SK-N-SH treated with all-trans-retinoic acid at 6 μM for 48 hours (cell line): ENCODE data around the gene RAB11FIP3.

Source experiments
- ATAC-seq: fragments of 200-7000 bp; cut with Tn5 transposase; 3 replicates; pipeline ENCODE4 v1.9.1; 2020; ENCODE audit warnings: mild to moderate bottlenecking, moderate library complexity
- ARNTL ChIP-seq: fragments of 450-650 bp; formaldehyde crosslinking; IDR thresholded peaks from 2 replicates; pipeline ENCODE4 v1.5.0; 2020; ENCODE audit warnings: low read depth, mild to moderate bottlenecking, moderate library complexity, borderline replicate concordance
- CSDC2 ChIP-seq: fragments of 250-450 bp; sonication (Bioruptor Pico); IDR thresholded peaks from 2 replicates; pipeline ENCODE4 v1.5.0; 2020; ENCODE audit warnings: mild to moderate bottlenecking, moderate library complexity
- ESRRG ChIP-seq: fragments of 250-450 bp; sonication (Bioruptor Pico); IDR thresholded peaks from 2 replicates; pipeline ENCODE4 v1.6.1; 2021; ENCODE audit warnings: mild to moderate bottlenecking
- GLIS3 ChIP-seq: fragments of 250-450 bp; sonication (Bioruptor Pico); IDR thresholded peaks from 2 replicates; pipeline ENCODE4 v1.5.0; 2020; ENCODE audit warnings: mild to moderate bottlenecking, moderate library complexity
- ISL1 ChIP-seq: fragments of 250-450 bp; sonication (Bioruptor Pico); IDR thresholded peaks from 2 replicates; pipeline ENCODE4 v2.1.2; 2022; ENCODE audit warnings: mild to moderate bottlenecking, moderate library complexity
- OSR1 ChIP-seq: fragments of 250-450 bp; sonication (Bioruptor Pico); IDR thresholded peaks from 2 replicates; pipeline ENCODE4 v1.8.0; 2022; ENCODE audit warnings: moderate library complexity, mild to moderate bottlenecking, inconsistent platforms
- PATZ1 ChIP-seq: fragments of 250-450 bp; sonication (Bioruptor Pico); IDR thresholded peaks from 2 replicates; pipeline ENCODE4 v1.8.0; 2020; ENCODE audit warnings: mild to moderate bottlenecking, moderate library complexity, borderline replicate concordance
- PPARA ChIP-seq: fragments of 250-450 bp; sonication (Bioruptor Pico); IDR thresholded peaks from 2 replicates; pipeline ENCODE4 v1.5.0; 2020; ENCODE audit warnings: mild to moderate bottlenecking, borderline replicate concordance
- SNAI2 ChIP-seq: fragments of 250-450 bp; sonication (Bioruptor Pico); IDR thresholded peaks from 2 replicates; pipeline ENCODE4 v1.5.0; 2020; ENCODE audit warnings: mild to moderate bottlenecking, moderate library complexity
- TCF4 ChIP-seq: fragments of 250-450 bp; sonication (Bioruptor Pico); IDR thresholded peaks from 2 replicates; pipeline ENCODE4 v1.8.0; 2021; ENCODE audit warnings: mild to moderate bottlenecking, moderate library complexity, borderline replicate concordance
- TOX ChIP-seq: fragments of 250-450 bp; sonication (Bioruptor Pico); IDR thresholded peaks from 2 replicates; pipeline ENCODE4 v1.8.0; 2021; ENCODE audit warnings: mild to moderate bottlenecking, moderate library complexity, borderline replicate concordance
- ZFP3 ChIP-seq: fragments of 250-450 bp; sonication (Bioruptor Pico); IDR thresholded peaks from 2 replicates; pipeline ENCODE4 v1.5.0; 2020; ENCODE audit warnings: mild to moderate bottlenecking, moderate library complexity
- ZNF565 ChIP-seq: fragments of 450-650 bp; formaldehyde crosslinking; conservative IDR thresholded peaks from 2 replicates; pipeline ENCODE4 v1.5.0; 2020; ENCODE audit warnings: low read depth, mild to moderate bottlenecking, moderate library complexity
- ZNF70 ChIP-seq: fragments of 450-650 bp; formaldehyde crosslinking; IDR thresholded peaks from 2 replicates; pipeline ENCODE4 v1.5.0; 2020; ENCODE audit warnings: mild to moderate bottlenecking, moderate library complexity
- ZNF8 ChIP-seq: fragments of 450-650 bp; formaldehyde crosslinking; IDR thresholded peaks from 2 replicates; pipeline ENCODE4 v1.5.0; 2020; ENCODE audit warnings: mild to moderate bottlenecking, moderate library complexity
- TF ChIP-seq, protein P1 (sequence below): fragments of 250-450 bp; sonication (Bioruptor Pico); IDR thresholded peaks from 2 replicates; pipeline ENCODE4 v1.5.1; 2020; ENCODE audit warnings: low read depth, mild to moderate bottlenecking, moderate library complexity
- TF ChIP-seq, protein P2 (sequence below): fragments of 250-450 bp; sonication (Bioruptor Pico); IDR thresholded peaks from 2 replicates; pipeline ENCODE4 v1.5.0; 2020; ENCODE audit warnings: mild to moderate bottlenecking, moderate library complexity
- TF ChIP-seq, protein P3 (sequence below): fragments of 250-450 bp; sonication (Bioruptor Pico); IDR thresholded peaks from 2 replicates; pipeline ENCODE4 v1.8.0; 2021; ENCODE audit warnings: low read depth, mild to moderate bottlenecking, moderate library complexity, borderline replicate concordance

Gene RAB11FIP3

GRCh38 chr16:483341-484075 lies 58.1 kb downstream of the RAB11FIP3 start:
- no peak for TF ChIP-seq ZNF565 (CRISPR knock-in tag)
- no peak for TF ChIP-seq ZNF8 (CRISPR knock-in tag)
- TF ChIP-seq ISL1 (CRISPR knock-in tag): no peak
- no peak for TF ChIP-seq ESRRG
- no peak for TF ChIP-seq TOX (CRISPR knock-in tag)
- TF ChIP-seq, protein P1, sequence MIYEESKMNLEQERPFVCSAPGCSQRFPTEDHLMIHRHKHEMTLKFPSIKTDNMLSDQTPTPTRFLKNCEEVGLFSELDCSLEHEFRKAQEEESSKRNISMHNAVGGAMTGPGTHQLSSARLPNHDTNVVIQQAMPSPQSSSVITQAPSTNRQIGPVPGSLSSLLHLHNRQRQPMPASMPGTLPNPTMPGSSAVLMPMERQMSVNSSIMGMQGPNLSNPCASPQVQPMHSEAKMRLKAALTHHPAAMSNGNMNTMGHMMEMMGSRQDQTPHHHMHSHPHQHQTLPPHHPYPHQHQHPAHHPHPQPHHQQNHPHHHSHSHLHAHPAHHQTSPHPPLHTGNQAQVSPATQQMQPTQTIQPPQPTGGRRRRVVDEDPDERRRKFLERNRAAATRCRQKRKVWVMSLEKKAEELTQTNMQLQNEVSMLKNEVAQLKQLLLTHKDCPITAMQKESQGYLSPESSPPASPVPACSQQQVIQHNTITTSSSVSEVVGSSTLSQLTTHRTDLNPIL: no peak
- no peak for TF ChIP-seq OSR1 (CRISPR knock-in tag)
- TF ChIP-seq GLIS3 (CRISPR knock-in tag): no peak
- TF ChIP-seq CSDC2 (CRISPR knock-in tag): no peak
- no peak for TF ChIP-seq ZNF70
- no peak for TF ChIP-seq ZFP3 (CRISPR knock-in tag)
- TF ChIP-seq PPARA (CRISPR knock-in tag): no peak
- TF ChIP-seq, all 23 proteins: peak for 0
- ATAC-seq: no peak

- no peak for ATAC-seq
- no peak for TF ChIP-seq ZNF70
- TF ChIP-seq, protein P2, sequence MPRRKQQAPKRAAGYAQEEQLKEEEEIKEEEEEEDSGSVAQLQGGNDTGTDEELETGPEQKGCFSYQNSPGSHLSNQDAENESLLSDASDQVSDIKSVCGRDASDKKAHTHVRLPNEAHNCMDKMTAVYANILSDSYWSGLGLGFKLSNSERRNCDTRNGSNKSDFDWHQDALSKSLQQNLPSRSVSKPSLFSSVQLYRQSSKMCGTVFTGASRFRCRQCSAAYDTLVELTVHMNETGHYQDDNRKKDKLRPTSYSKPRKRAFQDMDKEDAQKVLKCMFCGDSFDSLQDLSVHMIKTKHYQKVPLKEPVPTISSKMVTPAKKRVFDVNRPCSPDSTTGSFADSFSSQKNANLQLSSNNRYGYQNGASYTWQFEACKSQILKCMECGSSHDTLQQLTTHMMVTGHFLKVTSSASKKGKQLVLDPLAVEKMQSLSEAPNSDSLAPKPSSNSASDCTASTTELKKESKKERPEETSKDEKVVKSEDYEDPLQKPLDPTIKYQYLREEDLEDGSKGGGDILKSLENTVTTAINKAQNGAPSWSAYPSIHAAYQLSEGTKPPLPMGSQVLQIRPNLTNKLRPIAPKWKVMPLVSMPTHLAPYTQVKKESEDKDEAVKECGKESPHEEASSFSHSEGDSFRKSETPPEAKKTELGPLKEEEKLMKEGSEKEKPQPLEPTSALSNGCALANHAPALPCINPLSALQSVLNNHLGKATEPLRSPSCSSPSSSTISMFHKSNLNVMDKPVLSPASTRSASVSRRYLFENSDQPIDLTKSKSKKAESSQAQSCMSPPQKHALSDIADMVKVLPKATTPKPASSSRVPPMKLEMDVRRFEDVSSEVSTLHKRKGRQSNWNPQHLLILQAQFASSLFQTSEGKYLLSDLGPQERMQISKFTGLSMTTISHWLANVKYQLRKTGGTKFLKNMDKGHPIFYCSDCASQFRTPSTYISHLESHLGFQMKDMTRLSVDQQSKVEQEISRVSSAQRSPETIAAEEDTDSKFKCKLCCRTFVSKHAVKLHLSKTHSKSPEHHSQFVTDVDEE (CRISPR knock-in tag): no peak
- no peak for TF ChIP-seq TCF4 (CRISPR knock-in tag)
- no peak for TF ChIP-seq ESRRG
- no peak for TF ChIP-seq ARNTL (CRISPR knock-in tag)
- TF ChIP-seq ISL1 (CRISPR knock-in tag): no peak
- TF ChIP-seq TOX (CRISPR knock-in tag): no peak
- no peak for TF ChIP-seq ZFP3 (CRISPR knock-in tag)
- TF ChIP-seq OSR1 (CRISPR knock-in tag): no peak
- TF ChIP-seq, all 23 proteins: peak for 0
Measured at GRCh38 chr16:489606-490005, 64.2 kb downstream of the RAB11FIP3 start.

- TF ChIP-seq ZNF70 (no peak), OSR1 (CRISPR knock-in tag) (no peak), TOX (CRISPR knock-in tag) (no peak), GLIS3 (CRISPR knock-in tag) (no peak), TCF4 (CRISPR knock-in tag) (no peak), CSDC2 (CRISPR knock-in tag) (no peak), SNAI2 (no peak), PPARA (CRISPR knock-in tag) (no peak), PATZ1 (CRISPR knock-in tag) (no peak), ESRRG (no peak)
- TF ChIP-seq, protein P3, sequence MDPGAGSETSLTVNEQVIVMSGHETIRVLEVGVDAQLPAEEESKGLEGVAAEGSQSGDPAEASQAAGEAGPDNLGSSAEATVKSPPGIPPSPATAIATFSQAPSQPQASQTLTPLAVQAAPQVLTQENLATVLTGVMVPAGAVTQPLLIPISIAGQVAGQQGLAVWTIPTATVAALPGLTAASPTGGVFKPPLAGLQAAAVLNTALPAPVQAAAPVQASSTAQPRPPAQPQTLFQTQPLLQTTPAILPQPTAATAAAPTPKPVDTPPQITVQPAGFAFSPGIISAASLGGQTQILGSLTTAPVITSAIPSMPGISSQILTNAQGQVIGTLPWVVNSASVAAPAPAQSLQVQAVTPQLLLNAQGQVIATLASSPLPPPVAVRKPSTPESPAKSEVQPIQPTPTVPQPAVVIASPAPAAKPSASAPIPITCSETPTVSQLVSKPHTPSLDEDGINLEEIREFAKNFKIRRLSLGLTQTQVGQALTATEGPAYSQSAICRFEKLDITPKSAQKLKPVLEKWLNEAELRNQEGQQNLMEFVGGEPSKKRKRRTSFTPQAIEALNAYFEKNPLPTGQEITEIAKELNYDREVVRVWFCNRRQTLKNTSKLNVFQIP (CRISPR knock-in tag): no peak
- TF ChIP-seq, protein P2 (CRISPR knock-in tag): no peak
- ATAC-seq: no peak
Measured at GRCh38 chr16:490768-491167, 65.3 kb downstream of the RAB11FIP3 start.
